H1 (cell line): ENCODE results near the gene FXYD7. TPM values are rescaled to one million over a fixed set of nuclear protein-coding genes. Genes with fewer than 3 reads are reported as not detected.

Source experiments
- CTCF ChIA-PET: fragments of 300-600 bp; sonication (Branson Sonifier 250); formaldehyde crosslinking; loops from one replicate; lab custom pipeline; 2021; ENCODE audit not compliant: partially characterized antibody; lab: Charles Lee
- POLR2A ChIA-PET: fragments of 300-600 bp; sonication (Branson Sonifier 250); formaldehyde crosslinking; loops from one replicate; lab custom pipeline; 2021; ENCODE audit warnings: inconsistent platforms; ENCODE audit not compliant: partially characterized antibody; lab: Charles Lee
- DNase-seq, 2 experiments: peaks; one replicate each; pipeline versions ENCODE4 v3.0.0 to v3.0.0-alpha.2; 2010 to 2022; ENCODE audit warnings: low spot score in 2 of 2, low read depth in 1 of 2, mixed read lengths in 1 of 2
- FAIRE-seq: peaks from 2 replicates; lab custom pipeline; 2011; peaks lifted over from hg19 to GRCh38; lab: Jason Lieb, UNC
- H2AFZ ChIP-seq: 2 replicates; pipeline ENCODE4 v1.8.1; 2012; ENCODE audit warnings: low read length, inconsistent platforms
- H2AK5ac ChIP-seq: 2 replicates; pipeline ENCODE4 v1.6.1; 2013; ENCODE audit warnings: low read depth, low read length
- H2BK120ac ChIP-seq: replicated peaks from 2 replicates; pipeline ENCODE3; 2013; ENCODE audit warnings: low read depth, low read length, inconsistent platforms
- H2BK12ac ChIP-seq: 2 replicates; pipeline ENCODE4 v1.6.1; 2013; ENCODE audit warnings: low read depth, low read length
- H2BK15ac ChIP-seq: 2 replicates; pipeline ENCODE4 v1.6.1; 2013; ENCODE audit warnings: low read length
- H2BK20ac ChIP-seq: 2 replicates; pipeline ENCODE4 v1.6.1; 2013; ENCODE audit warnings: low read length
- H2BK5ac ChIP-seq: 2 replicates; pipeline ENCODE4 v1.6.1; 2013; ENCODE audit warnings: low read depth, low read length
- H3K14ac ChIP-seq: 2 replicates; pipeline ENCODE4 v1.6.1; 2013; ENCODE audit warnings: inconsistent platforms; ENCODE audit not compliant: insufficient read length
- H3K18ac ChIP-seq: 2 replicates; pipeline ENCODE4 v1.6.1; 2013; ENCODE audit warnings: low read length; ENCODE audit errors: extremely low read depth
- H3K23ac ChIP-seq: 2 replicates; pipeline ENCODE4 v1.6.1; 2013; ENCODE audit warnings: inconsistent platforms; ENCODE audit not compliant: insufficient read length
- H3K23me2 ChIP-seq: 2 replicates; pipeline ENCODE4 v1.6.1; 2013; ENCODE audit warnings: low read depth, low read length
- H3K27ac ChIP-seq: 2 replicates; pipeline ENCODE4 v1.6.1; 2011; ENCODE audit warnings: low read depth, low read length, inconsistent platforms
- H3K27me3 ChIP-seq, 4 experiments: replicated peaks in 1 of 4; 1 replicate in 1 of 4; 2 replicates in 3 of 4; pipeline versions ENCODE4 v1.6.1 to v1.8.1; 2011 to 2013; ENCODE audit warnings: low read length in 3 of 4, mild to moderate bottlenecking in 3 of 4, inconsistent platforms in 2 of 4, mixed read lengths in 2 of 4, moderate library complexity in 1 of 4; ENCODE audit not compliant: control insufficient read depth in 3 of 4, insufficient read depth in 3 of 4; ENCODE audit errors: extremely low read depth in 1 of 4
- H3K36me3 ChIP-seq, 4 experiments: 2 replicates each; pipeline versions ENCODE4 v1.6.1 to v1.8.1; 2011 to 2013; ENCODE audit warnings: mild to moderate bottlenecking in 4 of 4, low read length in 3 of 4, moderate library complexity in 2 of 4, control low read depth in 1 of 4, inconsistent platforms in 1 of 4; ENCODE audit not compliant: insufficient read depth in 4 of 4, control insufficient read depth in 2 of 4
- H3K4ac ChIP-seq: replicated peaks from 2 replicates; pipeline ENCODE3; 2013; ENCODE audit warnings: low read length, low read depth, mixed read lengths, inconsistent platforms; ENCODE audit not compliant: insufficient read length
- H3K4me1 ChIP-seq, 4 experiments: replicated peaks in 1 of 4; 1 replicate in 1 of 4; 2 replicates in 3 of 4; pipeline versions ENCODE4 v1.6.1 to v1.8.1; 2011 to 2013; ENCODE audit warnings: low read length in 3 of 4, inconsistent platforms in 2 of 4, mixed read lengths in 1 of 4; ENCODE audit not compliant: insufficient read depth in 4 of 4, control insufficient read depth in 3 of 4
- H3K4me2 ChIP-seq, 2 experiments: 2 replicates each; pipeline versions ENCODE4 v1.6.1 to v1.8.1; 2011 to 2013; ENCODE audit warnings: low read depth in 2 of 2, low read length in 2 of 2, control low read depth in 1 of 2, inconsistent platforms in 1 of 2, mild to moderate bottlenecking in 1 of 2; ENCODE audit not compliant: insufficient read depth in 1 of 2
- H3K4me3 ChIP-seq, 4 experiments: fragments of 200-600, 300-600 bp in 1 of 4; sonication (generic), shearing (Covaris generic), sonication (Bioruptor Twin) in 1 of 4; 2 replicates each; pipeline versions ENCODE4 v1.5.1 to v1.8.1; 2011 to 2016; ENCODE audit warnings: low read length in 4 of 4, low read depth in 3 of 4, control low read depth in 2 of 4, inconsistent platforms in 2 of 4, mild to moderate bottlenecking in 2 of 4, mixed read lengths in 1 of 4, moderate library complexity in 1 of 4; ENCODE audit not compliant: insufficient read depth in 2 of 4; ENCODE audit errors: extremely low read depth in 1 of 4
- H3K56ac ChIP-seq: replicated peaks from 2 replicates; pipeline ENCODE3; 2013; ENCODE audit warnings: low read depth, mild to moderate bottlenecking, mixed read lengths, low read length, inconsistent platforms; ENCODE audit not compliant: insufficient read length
- H3K79me1 ChIP-seq: 2 replicates; pipeline ENCODE4 v1.6.1; 2013; ENCODE audit warnings: low read depth, low read length, control low read depth
- H3K79me2 ChIP-seq, 2 experiments: 2 replicates each; pipeline versions ENCODE4 v1.6.1 to v1.8.1; 2012 to 2013; ENCODE audit warnings: low read length in 2 of 2, mild to moderate bottlenecking in 2 of 2, inconsistent platforms in 1 of 2; ENCODE audit not compliant: insufficient read depth in 2 of 2, control insufficient read depth in 1 of 2
- H3K9ac ChIP-seq, 4 experiments: replicated peaks in 1 of 4; 1 replicate in 1 of 4; 2 replicates in 3 of 4; pipeline versions ENCODE4 v1.6.1 to v1.8.1; 2011 to 2013; ENCODE audit warnings: low read depth in 3 of 4, low read length in 3 of 4, control low read depth in 2 of 4, mild to moderate bottlenecking in 2 of 4, moderate library complexity in 2 of 4, inconsistent platforms in 1 of 4; ENCODE audit errors: extremely low read depth in 1 of 4
- H3K9me3 ChIP-seq, 2 experiments: 2 replicates each; pipeline versions ENCODE4 v1.6.1 to v1.8.1; 2012 to 2013; ENCODE audit warnings: mild to moderate bottlenecking in 2 of 2, moderate library complexity in 2 of 2, control low read depth in 1 of 2, inconsistent platforms in 1 of 2, low read depth in 1 of 2, low read length in 1 of 2, mixed read lengths in 1 of 2; ENCODE audit not compliant: insufficient read depth in 2 of 2
- H4K20me1 ChIP-seq, 2 experiments: replicated peaks in 1 of 2; 2 replicates each; pipeline versions ENCODE3 to v1.8.1; 2011 to 2013; ENCODE audit warnings: inconsistent platforms in 2 of 2, low read length in 2 of 2, mild to moderate bottlenecking in 1 of 2; ENCODE audit not compliant: insufficient read depth in 2 of 2, control insufficient read depth in 1 of 2
- H4K5ac ChIP-seq: 2 replicates; pipeline ENCODE4 v1.6.1; 2013; ENCODE audit warnings: low read length, low read depth, mixed read lengths, inconsistent platforms; ENCODE audit not compliant: insufficient read length
- H4K8ac ChIP-seq: 2 replicates; pipeline ENCODE4 v1.8.0; 2013; ENCODE audit warnings: mild to moderate bottlenecking, moderate library complexity, low read length, inconsistent platforms; ENCODE audit not compliant: insufficient read depth; ENCODE audit errors: extremely low read depth
- H4K91ac ChIP-seq: replicated peaks from 2 replicates; pipeline ENCODE3; 2013; ENCODE audit warnings: low read length, mixed read lengths, inconsistent platforms; ENCODE audit not compliant: insufficient read length
- FOSL1 ChIP-seq: IDR thresholded peaks from 2 replicates; pipeline ENCODE4 v1.6.1; 2011; ENCODE audit warnings: mild to moderate bottlenecking, low read depth, low read length, moderate library complexity; ENCODE audit not compliant: insufficient read depth
- SP1 ChIP-seq: IDR thresholded peaks from 2 replicates; pipeline ENCODE4 v1.6.1; 2011; ENCODE audit warnings: low read depth, low read length
- WGBS, 2 experiments: shearing (Covaris generic) in 1 of 2; methylation state at CpG; one replicate each; pipeline versions ENCODE4 v1.1.6 to v1.1.7; 2013 to 2015; ENCODE audit warnings: low lambda C conversion rate in 2 of 2, mixed read lengths in 2 of 2, inconsistent platforms in 1 of 2, low coverage in 1 of 2, missing lambda C conversion rate in 1 of 2; ENCODE audit not compliant: insufficient replicate concordance in 2 of 2, insufficient coverage in 1 of 2, insufficient read length in 1 of 2; ENCODE audit errors: extremely low coverage in 1 of 2, missing lambda C conversion rate in 1 of 2; 5-methylcytosine and 5-hydroxymethylcytosine counted together
- polyA plus RNA-seq, 7 experiments: library from polyadenylated mRNA; depleted of rRNA in 3 of 7; stranded (reverse) in 5 of 7; unstranded in 2 of 7; fragments of >200 nt in 5 of 7; fragments of 200-250 nt in 2 of 7; gene quantifications; 1 replicate in 5 of 7; 2 replicates in 1 of 7; 4 replicates in 1 of 7; pipeline versions ENCODE4 v1.2.1 to v1.2.3, GENCODE V29; 2011 to 2013; ENCODE audit warnings: missing spikeins in 2 of 7, mixed read lengths in 2 of 7
- total RNA-seq: library from RNA; stranded (reverse); fragmentation: NEBNext Ultra II Directional; extraction: Animal tissue kit (Norgen Biotek cat#: 25700); gene quantifications from 2 replicates; pipeline ENCODE4 v1.2.1, GENCODE V29; 2021

Gene FXYD7
- total and polyA plus RNA-seq, 2 of the 8 experiments (the other 6 are each of a cell fraction or from before 2014, with no cell fraction given): 12.1 to 14.3 TPM

- no peak overlapping the region for H3K27ac ChIP-seq
- no peaks in the 10 kb centered on the region for H3K23me2 ChIP-seq
- no peak overlapping the region for H4K91ac ChIP-seq
- DNase-seq (no peak), FAIRE-seq (no peak)
- H2BK5ac ChIP-seq: no peak overlapping the region
- ChIA-PET CTCF (interaction anchor here (0.6 to 3.2 kb wide), 6 partner anchors 12 to 113 kb away, joined by 3 to 16 read pairs (median 4); partner anchors contain the start of gene FXYD5), POLR2A (interaction anchor here (0.6 to 1.9 kb wide), 6 partner anchors 9 to 131 kb away, joined by 3 to 7 read pairs (median 3); partner anchors contain the start of gene FXYD5)
- no peak overlapping the region for H3K18ac ChIP-seq
- no peak overlapping the region for H3K14ac ChIP-seq
- H2BK12ac ChIP-seq: no peak overlapping the region
- H2BK20ac ChIP-seq: no peak overlapping the region
- 88% methylated on average over 7 of the region's 7 CpGs; no CpG with 5 or more reads in 1 of the 2 experiments for WGBS, 2 experiments
- H3K79me2 ChIP-seq: no peaks in the 10 kb centered on the region
- H2BK15ac ChIP-seq: no peak overlapping the region
- H3K56ac ChIP-seq: no peak overlapping the region
- H4K8ac ChIP-seq: no peak overlapping the region
- H3K4me2 ChIP-seq: no peak overlapping the region
- H2AK5ac ChIP-seq: no peak overlapping the region
- TF ChIP-seq SP1: no peak
- no peak for TF ChIP-seq FOSL1
- H3K9me3 ChIP-seq: 0 out of 4 replicates have a peak, but pooled peaks cover 0 to 2% of the 10 kb centered on the region in 2 experiments
- H3K79me1 ChIP-seq: no peaks in the 10 kb centered on the region; the same call in 1 of the 2 replicates
- H2AFZ ChIP-seq: no peak overlapping the region
- no peak overlapping the region for H4K5ac ChIP-seq
- H3K27me3 ChIP-seq: no peaks in the 10 kb centered on the region
- H3K9ac ChIP-seq: no peak overlapping the region
- H2BK120ac ChIP-seq: no peak overlapping the region
- H3K23ac ChIP-seq: no peak overlapping the region
- peaks cover 8 to 52% (median 33%) of the 10 kb centered on the region in 4 experiments; a peak in 7 of 8 replicates for H3K36me3 ChIP-seq
- no peak overlapping the region for H3K4ac ChIP-seq
- no peak overlapping the region for H3K4me3 ChIP-seq
- peaks cover 0 to 3% of the 10 kb centered on the region in 2 experiments for H4K20me1 ChIP-seq
- H3K4me1 ChIP-seq: no peaks in the 10 kb centered on the region
These were observed 23.3 kb downstream of the FXYD7 start for GRCh38 chr19:35166100-35167063.
